Activated CD8-positive, alpha-beta memory T cell treated with anti-CD3 and anti-CD28 coated beads for 4 hours (primary cell): ENCODE measurements around the gene FEZF2.

Experiments used
- DNase-seq, 2 donors: peaks; one replicate each; pipeline ENCODE4 v3.0.0-alpha.2; 2020; ENCODE audit warnings: low read depth in 2 of 2

Gene FEZF2

GRCh38 chr3:62373215-62373614, at the start of gene FEZF2:
FEZF2 (minus strand) TSS chr3:62373550; CDS start chr3:62372868, 682 bp downstream.
- no peak for DNase-seq

GRCh38 chr3:62421207-62421606, 47.9 kb upstream of the FEZF2 start:
- DNase-seq: no peak

GRCh38 chr3:62416144-62416543, 42.8 kb upstream of the FEZF2 start:
- no peak for DNase-seq

GRCh38 chr3:62415312-62415801, 42.0 kb upstream of the FEZF2 start:
- no peak for DNase-seq

GRCh38 chr3:62414786-62415185, 41.4 kb upstream of the FEZF2 start:
- DNase-seq: no peak

GRCh38 chr3:62413687-62414086, 40.3 kb upstream of the FEZF2 start:
- DNase-seq: no peak

- DNase-seq: no peak
These were observed 33.6 kb upstream of the FEZF2 start for GRCh38 chr3:62406945-62407344.

- no peak for DNase-seq
These were observed 32.2 kb upstream of the FEZF2 start for GRCh38 chr3:62405566-62405965.

- DNase-seq: no peak
These were observed 31.8 kb upstream of the FEZF2 start for GRCh38 chr3:62405135-62405534.

GRCh38 chr3:62404321-62404720, 31.0 kb upstream of the FEZF2 start:
- no peak for DNase-seq

GRCh38 chr3:62403765-62404164, 30.4 kb upstream of the FEZF2 start:
- no peak for DNase-seq

- DNase-seq: no peak
These were observed 19.4 kb upstream of the FEZF2 start for GRCh38 chr3:62392626-62393292.

GRCh38 chr3:62387251-62387650, 13.9 kb upstream of the FEZF2 start:
- no peak for DNase-seq

- no peak for DNase-seq
These were observed 6.0 kb upstream of the FEZF2 start for GRCh38 chr3:62379321-62379798.

- DNase-seq: no peak
These were observed 5.6 kb upstream of the FEZF2 start for GRCh38 chr3:62378921-62379320.

GRCh38 chr3:62378311-62378789, 5.0 kb upstream of the FEZF2 start:
- DNase-seq: no peak

GRCh38 chr3:62376906-62377877, 3.8 kb upstream of the FEZF2 start:
- DNase-seq: no peak

- DNase-seq: no peak
These were observed 3.0 kb upstream of the FEZF2 start for GRCh38 chr3:62376454-62376720.

GRCh38 chr3:62375655-62376453, 2.5 kb upstream of the FEZF2 start:
- DNase-seq: no peak

- DNase-seq: no peak
These were observed 1.2 kb upstream of the FEZF2 start for GRCh38 chr3:62374341-62375218.
